ENCODE data around the gene TPRKB. TPM values are rescaled to one million over a fixed set of nuclear protein-coding genes. Genes with fewer than 3 reads are reported as not detected.
"Not testable (repeated sequence)": the region's sequence is repeated elsewhere in the genome, so short reads cannot be mapped to it uniquely, and the experiment has no call there.

The TPRKB gene
- total RNA-seq, 1 experiment from 2014 or later, result 68.5 TPM

GRCh38 chr2:73749314-73749713 is 12.2 kb upstream of the TPRKB start:
- in situ Hi-C loops (cut with HindIII; ENCODE audit: low pct_unique_long_range_greater_than_20kb, low sequenced_read_pairs), result no loop called here
- no peak for DNase-seq (ENCODE audit: low read depth, low spot score)

- in situ Hi-C loops (cut with HindIII; ENCODE audit: low pct_unique_long_range_greater_than_20kb, low sequenced_read_pairs), result no loop called here
Observed at GRCh38 chr2:73746877-73747208, 9.7 kb upstream of the TPRKB start.

GRCh38 chr2:73746015-73746876 is 9.1 kb upstream of the TPRKB start:
- DNase-seq (ENCODE audit: low read depth, low spot score), result no peak
- in situ Hi-C loops (cut with HindIII; ENCODE audit: low pct_unique_long_range_greater_than_20kb, low sequenced_read_pairs), result no loop called here

More at GRCh38 chr2:73746877-73747208, 9.7 kb upstream of the TPRKB start:
- no peak for DNase-seq (ENCODE audit: low read depth, low spot score)

DNA sequence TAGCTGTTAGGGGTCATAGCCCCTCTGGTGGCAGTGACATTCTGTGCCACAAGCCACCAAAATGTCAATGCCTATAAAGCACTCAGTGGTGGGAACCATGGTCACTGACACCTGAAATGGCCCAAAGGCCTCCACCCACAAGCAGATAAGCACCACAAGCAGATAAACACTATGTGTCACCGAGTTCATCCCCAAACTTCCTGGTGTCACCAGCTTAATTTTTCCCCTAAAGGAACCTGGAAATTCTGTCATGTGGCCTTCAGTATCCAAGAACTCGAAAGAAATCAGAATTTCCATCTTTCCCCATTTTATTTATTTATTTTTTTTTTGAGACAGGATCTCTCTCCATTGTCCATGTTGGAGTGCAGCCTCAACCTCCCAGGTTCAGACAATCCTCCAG is 3.6 kb upstream of the TPRKB start:
- no peak for DNase-seq (ENCODE audit: low read depth, low spot score)
- in situ Hi-C loops (cut with HindIII; ENCODE audit: low pct_unique_long_range_greater_than_20kb, low sequenced_read_pairs), result no loop called here

DNA sequence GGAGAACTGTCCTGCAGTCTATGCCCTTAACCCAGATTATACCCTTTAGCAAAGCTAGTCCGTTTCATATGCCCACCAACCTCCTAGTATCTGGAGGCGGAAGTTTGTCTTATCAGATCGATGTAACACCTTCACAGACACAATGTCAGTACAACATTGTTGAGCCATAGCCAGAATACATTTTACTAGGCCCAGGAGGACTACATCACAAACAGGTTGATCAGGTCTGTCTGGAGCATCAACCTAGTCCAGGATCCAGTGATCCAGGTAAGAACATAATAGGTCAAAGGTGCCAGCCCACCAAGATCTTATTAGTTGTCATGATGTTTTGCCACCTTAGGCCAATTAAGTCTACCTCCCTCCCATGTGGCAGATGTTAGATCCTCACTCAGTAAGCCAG is 2.0 kb upstream of the TPRKB start:
- in situ Hi-C loops (cut with HindIII; ENCODE audit: low pct_unique_long_range_greater_than_20kb, low sequenced_read_pairs), result no loop called here
- no peak for DNase-seq (ENCODE audit: low read depth, low spot score)

GRCh38 chr2:73736378-73736777 is 767 bp downstream of the TPRKB start:
- peak; percentile 28 for DNase-seq (ENCODE audit: low read depth, low spot score)
- in situ Hi-C loops (cut with HindIII; ENCODE audit: low pct_unique_long_range_greater_than_20kb, low sequenced_read_pairs), result no loop called here

GRCh38 chr2:73730810-73731209 is 6.3 kb downstream of the TPRKB start:
- no peak for DNase-seq (ENCODE audit: low read depth, low spot score)
- in situ Hi-C loops (cut with HindIII; ENCODE audit: low pct_unique_long_range_greater_than_20kb, low sequenced_read_pairs), result no loop called here

DNA sequence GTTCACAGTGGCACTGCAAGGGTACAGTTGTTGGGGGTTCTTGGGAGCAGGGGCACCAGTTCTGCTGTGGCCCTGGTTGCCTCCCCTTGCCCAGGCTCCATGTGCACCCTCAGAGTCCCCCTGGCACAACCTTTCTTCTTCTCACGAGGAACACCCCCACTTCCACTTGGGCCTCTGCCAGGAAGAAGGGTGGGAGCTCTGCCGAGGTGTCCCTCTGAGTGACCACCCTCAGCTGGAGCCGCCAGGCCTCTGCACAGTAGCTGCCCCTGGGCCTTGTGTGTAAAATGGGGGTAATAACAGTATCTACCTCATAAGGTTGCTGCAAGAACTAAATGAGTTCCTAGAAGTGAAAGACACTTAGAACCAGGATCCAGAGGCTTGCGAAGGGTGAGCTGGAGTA is 8.4 kb downstream of the TPRKB start:
- in situ Hi-C loops (cut with HindIII; ENCODE audit: low pct_unique_long_range_greater_than_20kb, low sequenced_read_pairs), result no loop called here
- no peak for DNase-seq (ENCODE audit: low read depth, low spot score)

GRCh38 chr2:73728043-73728442 is 9.1 kb downstream of the TPRKB start:
- in situ Hi-C loops (cut with HindIII; ENCODE audit: low pct_unique_long_range_greater_than_20kb, low sequenced_read_pairs), result no loop called here
- DNase-seq (ENCODE audit: low read depth, low spot score), result no peak

DNA sequence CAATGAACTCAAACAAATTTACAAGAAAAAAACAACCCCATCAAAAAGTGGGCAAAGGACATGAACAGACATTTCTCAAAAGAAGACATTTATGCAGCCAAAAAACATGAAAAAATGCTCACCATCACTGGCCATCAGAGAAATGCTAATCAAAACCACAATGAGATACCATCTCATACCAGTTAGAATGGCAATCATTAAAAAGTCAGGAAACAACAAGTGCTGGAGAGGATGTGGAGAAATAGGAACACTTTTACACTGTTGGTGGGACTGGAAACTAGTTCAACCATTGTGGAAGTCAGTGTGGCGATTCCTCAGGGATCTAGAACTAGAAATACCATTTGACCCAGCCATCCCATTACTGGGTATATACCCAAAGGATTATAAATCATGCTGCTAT is 10.5 kb downstream of the TPRKB start:
- DNase-seq (ENCODE audit: low read depth, low spot score); in situ Hi-C loops (cut with HindIII; ENCODE audit: low pct_unique_long_range_greater_than_20kb, low sequenced_read_pairs): not testable (repeated sequence)

- DNase-seq (ENCODE audit: low read depth, low spot score), result no peak
- in situ Hi-C loops (cut with HindIII; ENCODE audit: low pct_unique_long_range_greater_than_20kb, low sequenced_read_pairs), result no loop called here
Observed at GRCh38 chr2:73718851-73719621, 18.1 kb downstream of the TPRKB start.

GRCh38 chr2:73718421-73718820 is 18.7 kb downstream of the TPRKB start:
- DNase-seq (ENCODE audit: low read depth, low spot score), result no peak
- in situ Hi-C loops (cut with HindIII; ENCODE audit: low pct_unique_long_range_greater_than_20kb, low sequenced_read_pairs), result no loop called here

DNA sequence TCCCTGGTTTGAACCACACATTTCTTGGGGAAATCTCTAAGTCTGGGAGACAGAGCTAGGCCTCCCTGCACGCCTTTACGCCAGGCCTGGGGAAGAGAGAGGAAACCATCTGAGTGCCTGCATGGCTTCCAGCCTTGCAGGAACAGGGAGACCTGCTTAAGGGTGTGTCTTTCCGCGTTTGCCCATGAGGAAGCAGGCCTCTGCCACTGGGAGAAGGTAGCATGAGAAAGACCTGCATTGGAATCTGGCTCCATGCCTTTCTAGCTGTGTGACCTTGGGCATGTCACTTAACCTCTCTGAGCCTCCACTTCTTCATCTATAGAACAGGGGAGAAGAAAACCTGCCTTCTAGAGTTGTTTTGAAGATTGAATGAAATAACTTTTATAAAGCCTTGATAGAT is 19.4 kb downstream of the TPRKB start:
- DNase-seq (ENCODE audit: low read depth, low spot score); in situ Hi-C loops (cut with HindIII; ENCODE audit: low pct_unique_long_range_greater_than_20kb, low sequenced_read_pairs): not testable (repeated sequence)

DNA sequence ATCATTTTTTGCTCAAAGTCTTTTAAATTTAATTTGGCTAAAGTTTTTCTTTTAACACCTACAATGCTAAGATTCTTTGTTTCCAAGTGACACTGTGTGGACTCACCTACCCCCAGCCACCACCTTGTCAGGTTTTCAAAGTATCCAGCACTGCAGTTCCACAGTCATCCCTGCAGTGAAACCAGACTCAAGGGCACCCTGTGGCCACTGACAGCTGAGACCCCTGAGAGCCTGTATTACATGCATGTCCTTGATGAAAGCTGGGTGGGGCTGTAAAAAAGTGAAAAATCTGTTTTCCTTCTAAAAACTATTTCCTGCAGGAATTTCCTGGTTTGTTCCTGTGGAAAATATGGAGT is 19.9 kb downstream of the TPRKB start:
- in situ Hi-C loops (cut with HindIII; ENCODE audit: low pct_unique_long_range_greater_than_20kb, low sequenced_read_pairs), result no loop called here
- no peak for DNase-seq (ENCODE audit: low read depth, low spot score)

GRCh38 chr2:73716543-73717250 is 20.4 kb downstream of the TPRKB start:
- peak; percentile 23 for DNase-seq (ENCODE audit: low read depth, low spot score)
- in situ Hi-C loops (cut with HindIII; ENCODE audit: low pct_unique_long_range_greater_than_20kb, low sequenced_read_pairs), result no loop called here

DNA sequence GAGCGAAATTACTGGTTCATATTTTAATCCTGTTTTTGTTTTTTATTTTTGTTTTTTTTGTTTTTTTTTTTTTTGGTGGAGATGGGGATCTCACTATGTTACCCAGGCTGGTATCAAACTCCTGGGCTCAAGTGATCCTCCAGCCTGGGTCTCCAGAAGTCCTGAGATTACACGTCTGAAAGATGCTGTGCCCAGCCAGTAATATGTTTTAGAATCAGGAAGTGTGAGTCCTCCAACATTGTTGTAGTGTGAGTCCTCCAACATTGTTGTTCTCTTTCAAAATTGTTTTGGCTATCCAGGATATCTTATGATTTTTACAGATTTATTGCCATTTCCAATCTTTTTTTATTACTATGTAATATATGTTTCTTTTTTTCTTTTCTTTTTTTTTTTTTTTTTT is 23.1 kb downstream of the TPRKB start:
- in situ Hi-C loops (cut with HindIII; ENCODE audit: low pct_unique_long_range_greater_than_20kb, low sequenced_read_pairs), result no loop called here
- no peak for DNase-seq (ENCODE audit: low read depth, low spot score)

DNA sequence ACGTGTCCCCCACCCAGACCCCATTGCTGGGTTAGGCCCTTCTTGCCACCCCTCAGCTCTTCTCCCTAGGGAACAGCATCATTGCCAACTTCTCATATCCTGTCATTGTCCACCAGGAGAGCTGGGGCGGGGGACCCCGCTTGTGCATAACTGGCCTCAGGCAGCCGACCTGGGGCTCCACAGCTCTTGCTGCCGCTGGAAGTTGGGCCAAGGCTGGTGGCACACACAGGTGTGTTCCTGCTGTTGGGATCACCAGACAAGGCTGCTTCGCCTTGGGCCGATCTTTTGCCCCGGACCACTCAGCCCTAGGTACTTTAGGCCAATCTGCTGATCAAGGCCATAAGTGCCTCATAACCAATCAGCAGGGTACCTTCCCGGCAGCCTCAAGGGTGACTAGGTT is 28.6 kb downstream of the TPRKB start:
- in situ Hi-C loops (cut with HindIII; ENCODE audit: low pct_unique_long_range_greater_than_20kb, low sequenced_read_pairs), result no loop called here
- DNase-seq (ENCODE audit: low read depth, low spot score), result no peak

DNA sequence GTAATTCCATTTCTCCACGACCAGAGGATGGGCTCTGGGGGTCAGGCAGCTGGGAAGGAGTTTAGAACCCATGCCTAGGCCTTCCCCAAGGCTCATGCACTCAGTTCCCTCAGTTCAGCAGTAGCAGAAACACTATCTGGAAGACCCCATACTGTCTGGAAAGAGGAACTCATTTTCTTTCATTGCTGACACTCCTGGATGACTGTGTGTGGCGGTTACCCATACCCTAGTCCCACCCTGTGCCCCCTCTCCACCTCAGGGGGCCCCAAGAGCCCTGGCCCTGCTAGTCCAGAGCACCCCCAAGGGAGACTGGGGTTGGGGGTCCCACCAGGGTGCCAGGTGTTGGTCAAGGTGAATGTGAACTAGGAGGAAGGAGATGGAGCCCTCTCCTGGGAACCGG is 29.5 kb downstream of the TPRKB start:
- DNase-seq (ENCODE audit: low read depth, low spot score), result no peak
- in situ Hi-C loops (cut with HindIII; ENCODE audit: low pct_unique_long_range_greater_than_20kb, low sequenced_read_pairs), result no loop called here
